HG02763 (cell line): ENCODE data around the gene NIPSNAP2.
"Not testable (repeated sequence)": the region's sequence is repeated elsewhere in the genome, so short reads cannot be mapped to it uniquely, and the experiment has no call there.

Source experiments
- ATAC-seq: cut with Tn5 transposase; IDR thresholded peaks from one replicate; pipeline ENCODE4 v1.9.1; 2021; ENCODE audit warnings: mild to moderate bottlenecking, moderate library complexity; ENCODE audit not compliant: unreplicated experiment

NIPSNAP2 gene

GRCh38 chr7:56046721-56047445 lies 82.5 kb downstream of the NIPSNAP2 start:
- no peak for ATAC-seq

DNA sequence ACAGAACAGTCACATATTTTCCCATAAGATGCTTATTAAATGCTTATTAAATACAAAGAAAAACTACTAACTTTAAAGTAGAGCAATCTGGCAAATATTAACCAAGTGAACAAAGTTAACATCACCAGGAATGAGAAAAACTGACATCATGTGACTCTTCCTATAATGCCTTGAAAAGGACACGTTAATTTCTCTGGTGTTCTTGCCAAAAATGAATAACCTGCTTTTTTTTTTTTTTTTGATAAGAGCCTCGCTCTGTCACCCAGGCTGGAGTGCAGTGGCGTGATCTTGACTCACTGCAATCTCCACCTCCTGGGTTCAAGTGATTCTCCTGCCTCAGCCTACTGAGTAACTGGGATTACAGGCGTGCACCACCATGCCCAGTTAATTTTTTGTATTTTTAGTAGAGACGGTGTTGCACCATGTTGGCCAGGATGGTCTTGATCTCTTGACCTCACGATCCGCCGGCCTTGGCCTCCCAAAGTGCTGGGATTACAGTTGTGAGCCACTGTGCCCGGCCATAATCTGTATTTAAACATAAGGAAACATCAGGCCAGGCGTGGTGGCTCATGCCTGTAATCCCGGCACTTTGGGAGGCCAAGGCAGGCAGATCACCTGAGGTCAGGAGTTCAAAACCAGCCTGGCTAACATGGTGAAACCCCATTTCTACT lies 83.2 kb downstream of the NIPSNAP2 start:
- ATAC-seq: not testable (repeated sequence)

DNA sequence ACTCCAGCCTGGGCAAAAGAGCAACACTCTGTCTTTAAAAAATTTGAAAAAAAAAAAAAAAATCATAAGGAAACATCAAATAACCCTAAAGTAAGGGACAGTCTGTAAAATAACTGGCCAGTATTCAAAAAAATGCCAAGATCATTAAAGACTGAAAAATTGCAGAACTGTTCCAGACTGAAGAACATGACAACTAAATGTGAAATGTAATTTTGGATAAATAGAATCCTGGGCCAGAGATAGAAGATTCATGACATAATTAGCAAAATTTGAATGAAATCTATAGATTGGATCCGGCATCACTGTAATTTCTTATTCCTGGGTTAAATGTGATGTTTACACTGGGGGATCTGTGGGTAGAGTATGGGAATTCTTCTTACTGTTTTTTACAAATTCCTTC lies 83.9 kb downstream of the NIPSNAP2 start:
- ATAC-seq: no peak

GRCh38 chr7:56048763-56049162 lies 84.4 kb downstream of the NIPSNAP2 start:
- ATAC-seq: not testable (repeated sequence)
